MG63 (cell line): ENCODE data around the gene ATRN. TPM values are rescaled to one million over a fixed set of nuclear protein-coding genes. Genes with fewer than 3 reads are reported as not detected.

Experiments used
- total RNA-seq: library from RNA; depleted of rRNA; stranded (reverse); fragments of >200 nt; shearing (Covaris generic); gene quantifications from 2 replicates; pipeline ENCODE4 v1.2.3, GENCODE V29; 2014; ENCODE audit warnings: low replicate concordance; rRNA removed

Gene ATRN
- total RNA-seq, 1 experiment from 2014 or later = 7.1 TPM

Other genes starting within 250 kb of the ATRN start
- gene SLC4A11, start 231.8 kb upstream of the ATRN start, total RNA-seq = 0.20 TPM in 1 of 2 replicates, not detected in the other
- gene DNAAF9, start 63.3 kb upstream of the ATRN start, total RNA-seq = 0.86 and 1.9 TPM in 2 replicates
- gene GFRA4, start 192.4 kb downstream of the ATRN start, total RNA-seq = not detected in 2 replicates
- gene ADAM33, start 211.0 kb downstream of the ATRN start, total RNA-seq = 4.9 and 7.3 TPM in 2 replicates
- not detected in 2 replicates for gene SIGLEC1, start 241.6 kb downstream of the ATRN start, total RNA-seq